Fibroblast of lung (primary cell): ENCODE data around the gene EXTL1. TPM values are rescaled to one million over a fixed set of nuclear protein-coding genes. Genes with fewer than 3 reads are reported as not detected.
A peak's percentile ranks its signal among the peaks of the same experiment; 100 is the strongest.

Source experiments
- DNase-seq, 2 donors: peaks; one replicate each; pipeline versions ENCODE4 v3.0.0 to v3.0.0-alpha.2; 2010; ENCODE audit warnings: low read depth in 2 of 2
- H2AFZ ChIP-seq: 2 replicates; pipeline ENCODE4 v1.5.1; 2012; ENCODE audit warnings: low read length, control low read depth, inconsistent platforms
- H3K27ac ChIP-seq: 2 replicates; pipeline ENCODE4 v1.5.1; 2011; ENCODE audit warnings: low read length, control low read depth; ENCODE audit not compliant: insufficient read depth
- H3K27me3 ChIP-seq: 2 replicates; pipeline ENCODE4 v1.5.1; 2011; ENCODE audit warnings: mild to moderate bottlenecking, low read length; ENCODE audit not compliant: control insufficient read depth, insufficient read depth
- H3K36me3 ChIP-seq: 2 replicates; pipeline ENCODE4 v1.5.1; 2011; ENCODE audit warnings: low read length; ENCODE audit not compliant: control insufficient read depth, insufficient read depth
- H3K4me1 ChIP-seq: 2 replicates; pipeline ENCODE4 v1.5.1; 2011; ENCODE audit warnings: low read length; ENCODE audit not compliant: control insufficient read depth, insufficient read depth; ENCODE audit errors: extremely low read depth
- H3K4me2 ChIP-seq: 2 replicates; pipeline ENCODE4 v1.5.1; 2011; ENCODE audit warnings: low read length, control low read depth; ENCODE audit not compliant: insufficient read depth; ENCODE audit errors: extremely low read depth
- H3K4me3 ChIP-seq, 4 experiments: fragments of 200-600 bp in 1 of 4; sonication (generic) in 1 of 4; replicated peaks in 1 of 4; 2 replicates each; pipeline ENCODE4 v1.5.1; 2011 to 2016; ENCODE audit warnings: low read length in 4 of 4, low read depth in 3 of 4, mild to moderate bottlenecking in 3 of 4, control low read depth in 2 of 4, inconsistent platforms in 1 of 4, mixed read lengths in 1 of 4; ENCODE audit not compliant: insufficient read depth in 1 of 4; ENCODE audit errors: control extremely low read depth in 1 of 4
- H3K79me2 ChIP-seq: 2 replicates; pipeline ENCODE4 v1.5.1; 2012; ENCODE audit warnings: mild to moderate bottlenecking, low read length, inconsistent platforms; ENCODE audit not compliant: control insufficient read depth, insufficient read depth
- H3K9ac ChIP-seq: 2 replicates; pipeline ENCODE4 v1.5.1; 2011; ENCODE audit warnings: mild to moderate bottlenecking, low read length, control low read depth; ENCODE audit not compliant: insufficient read depth
- H3K9me3 ChIP-seq: 2 replicates; pipeline ENCODE4 v1.5.1; 2012; ENCODE audit warnings: low read depth, low read length; ENCODE audit not compliant: control insufficient read depth, insufficient read depth
- H4K20me1 ChIP-seq: 2 replicates; pipeline ENCODE4 v1.5.1; 2011; ENCODE audit warnings: low read length; ENCODE audit not compliant: control insufficient read depth, insufficient read depth; ENCODE audit errors: extremely low read depth
- CTCF ChIP-seq, 2 donors: IDR thresholded peaks in 1 of 2; conservative IDR thresholded peaks in 1 of 2; 1 replicate in 1 of 2; 2 replicates in 1 of 2; pipeline ENCODE4 v1.5.1; 2011 to 2012; ENCODE audit warnings: low read length in 2 of 2, control low read depth in 1 of 2, inconsistent platforms in 1 of 2, low read depth in 1 of 2, mild to moderate bottlenecking in 1 of 2
- EZH2 ChIP-seq: IDR thresholded peaks from 2 replicates; pipeline ENCODE4 v1.5.1; 2012; ENCODE audit warnings: low read length, control low read depth, mild to moderate bottlenecking; ENCODE audit errors: missing control alignments
- polyA plus RNA-seq, 2 donors: library from polyadenylated mRNA; depleted of rRNA in 1 of 2; stranded (reverse) in 1 of 2; unstranded in 1 of 2; fragments of >200 nt; gene quantifications; 2 replicates each; pipeline ENCODE4 v1.2.1, GENCODE V29; 2011 to 2012; ENCODE audit warnings: missing spikeins in 1 of 2
- total RNA-seq: library from RNA; depleted of rRNA; stranded (reverse); fragments of >200 nt; gene quantifications from 2 replicates; pipeline ENCODE4 v1.2.1, GENCODE V29; 2014

EXTL1 gene
- total and polyA plus RNA-seq, 2 donors (not counting 1 experiment from before 2014, with no cell fraction given), result 0.33 to 0.39 TPM

- no peak for DNase-seq
- no peak overlapping the region for H3K4me3 ChIP-seq
- no peak overlapping the region for H3K4me2 ChIP-seq
- H3K36me3 ChIP-seq, result no peaks in the 10 kb centered on the region
- H4K20me1 ChIP-seq, result no peaks in the 10 kb centered on the region
- no peak overlapping the region for H3K27ac ChIP-seq
- TF ChIP-seq CTCF (conservative IDR thresholded peaks at IDR 0.05 in 1 of 2, IDR thresholded peaks at IDR 0.05 in 1 of 2; ENCODE audit: low read depth in 1 of 2, low read length in 2 of 2), result no peak
- H2AFZ ChIP-seq, result no peak overlapping the region
- H3K4me1 ChIP-seq, result no peaks in the 10 kb centered on the region
- no peaks in the 10 kb centered on the region for H3K27me3 ChIP-seq
- no peaks in the 10 kb centered on the region for H3K9me3 ChIP-seq
- no peak overlapping the region for H3K9ac ChIP-seq
- no peaks in the 10 kb centered on the region for H3K79me2 ChIP-seq
Observed at GRCh38 chr1:25990702-25991395, 30.7 kb upstream of the EXTL1 start.

- Histone ChIP-seq H3K9ac (no peak overlapping the region), H3K4me3 (no peak overlapping the region), H2AFZ (no peak overlapping the region), H3K79me2 (no peaks in the 10 kb centered on the region), H3K9me3 (no peaks in the 10 kb centered on the region), H3K27ac (no peak overlapping the region), H3K4me1 (peaks cover 2% of the 10 kb centered on the region), H3K36me3 (no peaks in the 10 kb centered on the region), H3K27me3 (no peaks in the 10 kb centered on the region), H3K4me2 (no peak overlapping the region), H4K20me1 (no peaks in the 10 kb centered on the region)
- TF ChIP-seq CTCF (conservative IDR thresholded peaks at IDR 0.05 in 1 of 2, IDR thresholded peaks at IDR 0.05 in 1 of 2; ENCODE audit: low read depth in 1 of 2, low read length in 2 of 2) (no peak), EZH2 (no peak)
- peak in 1 of 2 donors; percentile 61 for DNase-seq
Observed at GRCh38 chr1:25991937-25992688, 29.5 kb upstream of the EXTL1 start.

GRCh38 chr1:25992689-25993171, 28.8 kb upstream of the EXTL1 start:
- TF ChIP-seq EZH2 (no peak), CTCF (conservative IDR thresholded peaks at IDR 0.05 in 1 of 2, IDR thresholded peaks at IDR 0.05 in 1 of 2; ENCODE audit: low read depth in 1 of 2, low read length in 2 of 2) (no peak)
- Histone ChIP-seq H3K27me3 (no peaks in the 10 kb centered on the region), H3K9ac (no peak overlapping the region), H3K9me3 (no peaks in the 10 kb centered on the region), H4K20me1 (no peaks in the 10 kb centered on the region), H3K4me3 (no peak overlapping the region), H3K4me2 (no peak overlapping the region), H3K27ac (no peak overlapping the region), H3K79me2 (no peaks in the 10 kb centered on the region), H3K36me3 (no peaks in the 10 kb centered on the region), H3K4me1 (peaks cover 2% of the 10 kb centered on the region), H2AFZ (no peak overlapping the region)
- DNase-seq, result no peak
